Measurements from ENCODE around the gene SLC1A4.
A peak's percentile ranks its signal among the peaks of the same experiment; 100 is the strongest.

The SLC1A4 gene

DNA sequence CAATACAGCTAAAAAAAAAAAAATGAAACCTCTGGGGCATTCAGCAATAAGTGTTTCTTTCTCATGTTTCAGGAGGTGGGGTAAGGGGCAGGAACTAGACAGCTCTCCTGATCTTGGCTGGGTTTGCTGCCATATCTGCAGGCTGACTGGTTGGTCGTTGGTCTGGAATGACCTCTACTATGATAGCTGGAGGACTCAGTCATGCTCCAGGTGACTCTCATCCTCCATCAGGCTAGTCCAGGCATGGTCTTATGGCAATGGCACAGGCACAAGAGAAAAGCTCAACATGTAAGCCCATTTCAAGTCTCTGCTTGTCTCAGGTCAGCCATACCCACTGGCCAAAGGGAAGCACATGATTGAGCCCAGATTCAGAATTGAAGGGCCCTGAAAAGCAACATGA, 9.5 kb upstream of the SLC1A4 start:
- POLR2A ChIA-PET, result no interaction called here
- no peak overlapping the region for H3K4me3 ChIP-seq (ENCODE audit: low read depth, low read length)
- CTCF ChIA-PET, result interaction anchor here (2.2 kb wide), 1 partner anchor 8 kb away, joined by 8 read pairs; no protein-coding TSS in a partner anchor
- no peak for TF ChIP-seq CTCF (IDR thresholded peaks at IDR 0.05; ENCODE audit: insufficient read depth, low read length, missing control alignments)
- DNase-seq (ENCODE audit: low read depth, low spot score), result no peak

- ChIA-PET CTCF (interaction anchor here (2.2 kb wide), 1 partner anchor 8 kb away, joined by 8 read pairs; no protein-coding TSS in a partner anchor), POLR2A (no interaction called here)
- H3K4me3 ChIP-seq (ENCODE audit: low read depth, low read length), result no peak overlapping the region
- no peak for TF ChIP-seq CTCF (IDR thresholded peaks at IDR 0.05; ENCODE audit: insufficient read depth, low read length, missing control alignments)
- DNase-seq (ENCODE audit: low read depth, low spot score), result no peak
Measured at GRCh38 chr2:64980183-64980582, 9.0 kb upstream of the SLC1A4 start.

GRCh38 chr2:64982311-64982857, 6.8 kb upstream of the SLC1A4 start:
- DNase-seq (ENCODE audit: low read depth, low spot score), result no peak
- ChIA-PET CTCF (interaction anchor here (0.7 kb wide), 1 partner anchor 336 kb away, joined by 3 read pairs; no protein-coding TSS in a partner anchor), POLR2A (no interaction called here)
- H3K4me3 ChIP-seq (ENCODE audit: low read depth, low read length), result no peak overlapping the region
- no peak for TF ChIP-seq CTCF (IDR thresholded peaks at IDR 0.05; ENCODE audit: insufficient read depth, low read length, missing control alignments)

- CTCF ChIA-PET, result no interaction called here
- TF ChIP-seq CTCF (IDR thresholded peaks at IDR 0.05; ENCODE audit: insufficient read depth, low read length, missing control alignments), result no peak
- POLR2A ChIA-PET, result no interaction called here
- H3K4me3 ChIP-seq (ENCODE audit: low read depth, low read length), result no peak overlapping the region
- no peak for DNase-seq (ENCODE audit: low read depth, low spot score)
Measured at GRCh38 chr2:64982932-64983331, 6.3 kb upstream of the SLC1A4 start.

DNA sequence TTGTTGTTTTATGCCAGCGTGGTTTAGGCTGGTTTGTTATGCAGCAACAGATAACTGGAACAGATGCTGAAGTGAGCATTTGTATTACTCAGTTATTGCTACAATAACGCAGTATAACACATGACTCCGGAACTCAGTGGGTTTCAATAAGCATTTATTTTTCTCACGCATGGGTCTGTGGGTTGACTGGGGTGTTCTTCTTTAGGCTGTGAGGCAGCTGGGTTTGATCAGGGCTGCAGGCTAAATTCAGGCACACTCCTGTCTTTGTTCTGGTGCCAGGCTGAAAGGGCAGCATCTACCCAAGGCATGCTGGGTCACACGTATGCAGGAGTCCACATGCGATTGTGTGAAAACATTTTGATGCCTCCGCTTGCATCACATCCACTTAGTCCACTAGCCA, 3.8 kb upstream of the SLC1A4 start:
- CTCF ChIA-PET, result interaction anchor here (1.2 kb wide), 1 partner anchor 8 kb away, joined by 3 read pairs; no protein-coding TSS in a partner anchor
- POLR2A ChIA-PET, result no interaction called here
- no peak for DNase-seq (ENCODE audit: low read depth, low spot score)
- no peak for TF ChIP-seq CTCF (IDR thresholded peaks at IDR 0.05; ENCODE audit: insufficient read depth, low read length, missing control alignments)
- H3K4me3 ChIP-seq (ENCODE audit: low read depth, low read length), result no peak overlapping the region

DNA sequence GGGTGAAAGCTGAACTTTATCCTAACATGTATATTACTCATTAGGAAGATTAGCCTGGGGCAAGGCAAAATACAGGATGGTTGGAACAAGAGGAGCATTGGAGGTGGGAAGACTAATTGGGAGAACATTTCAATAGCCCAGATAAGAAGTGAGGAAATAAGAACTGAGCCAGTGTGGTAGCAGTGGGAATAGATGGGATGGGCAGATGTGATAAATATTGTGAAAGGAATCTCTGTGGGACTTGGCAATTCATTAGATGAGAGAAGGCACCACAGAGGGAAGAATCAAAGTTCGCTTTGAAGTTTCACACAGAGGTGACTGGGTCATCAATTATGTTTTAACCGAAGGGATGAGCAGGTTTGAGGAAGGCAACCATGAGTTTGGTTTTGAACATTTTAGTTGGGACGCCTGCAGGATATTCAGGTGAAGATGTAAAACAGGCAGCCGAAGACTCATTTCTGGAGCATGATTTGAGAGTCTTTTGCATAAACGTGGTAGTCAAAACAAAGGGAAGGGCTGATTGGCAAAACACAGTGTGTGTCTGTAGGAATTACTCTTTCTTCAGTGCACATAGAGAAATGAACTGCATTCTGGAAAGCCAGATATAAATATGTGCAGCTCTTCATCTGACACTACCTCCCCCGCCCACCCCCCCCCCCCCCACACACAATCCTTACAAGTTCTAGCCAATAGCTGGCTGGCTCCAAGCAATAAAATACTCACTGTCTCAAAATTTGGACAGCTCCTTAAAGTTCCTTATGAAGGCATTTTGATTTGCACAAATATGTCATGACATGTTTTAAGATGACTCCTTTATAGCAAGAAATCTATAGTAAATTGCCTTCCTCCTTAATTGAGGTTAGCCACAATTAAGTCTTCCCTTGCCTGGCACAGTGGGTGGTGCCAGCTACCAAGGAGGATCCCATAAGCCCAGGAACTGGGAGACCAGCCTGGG, 1.9 kb upstream of the SLC1A4 start:
- ChIA-PET CTCF (interaction anchor here (0.9 to 2.5 kb wide), 6 partner anchors 8 to 400 kb away, joined by 3 to 8 read pairs (median 4); no protein-coding TSS in a partner anchor), POLR2A (interaction anchor here (1.0 to 1.4 kb wide), 2 partner anchors 12 kb away, joined by 4 to 5 read pairs; no protein-coding TSS in a partner anchor)
- peak overlapping the region; percentile 71 for H3K4me3 ChIP-seq (ENCODE audit: low read depth, low read length)
- no peak for TF ChIP-seq CTCF (IDR thresholded peaks at IDR 0.05; ENCODE audit: insufficient read depth, low read length, missing control alignments)
- no peak for DNase-seq (ENCODE audit: low read depth, low spot score)
